Hypothalamus (tissue), 51 donors: Measurements from ENCODE around the gene USP15.
"Not testable (repeated sequence)": the region's sequence is repeated elsewhere in the genome, so short reads cannot be mapped to it uniquely, and the experiment has no call there.

Experiments
- DNase-seq, 51 donors: peaks; one replicate each; lab custom pipeline; 2025; lab: John Stamatoyannopoulos, UW

Gene USP15

DNA sequence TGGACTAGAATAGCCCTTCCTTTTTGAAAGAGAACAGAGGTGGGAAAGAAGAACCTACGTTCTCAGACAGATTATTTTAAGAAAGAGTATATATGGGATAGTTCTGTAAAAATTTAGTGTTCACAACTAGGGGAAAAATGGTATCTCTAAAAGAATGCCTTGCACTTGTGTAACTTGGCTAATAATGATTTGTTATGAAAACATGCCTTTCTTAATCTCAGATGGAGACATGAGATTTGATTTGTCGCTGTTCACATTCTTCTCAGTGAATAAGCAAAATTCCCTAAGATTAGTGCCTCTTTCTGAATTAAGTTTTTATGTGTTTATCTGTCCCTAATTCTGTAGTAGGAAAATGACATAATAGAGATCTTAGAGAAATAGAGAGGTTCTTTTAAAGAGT lies 100.8 kb downstream of the USP15 start:
- no peak for DNase-seq

DNA sequence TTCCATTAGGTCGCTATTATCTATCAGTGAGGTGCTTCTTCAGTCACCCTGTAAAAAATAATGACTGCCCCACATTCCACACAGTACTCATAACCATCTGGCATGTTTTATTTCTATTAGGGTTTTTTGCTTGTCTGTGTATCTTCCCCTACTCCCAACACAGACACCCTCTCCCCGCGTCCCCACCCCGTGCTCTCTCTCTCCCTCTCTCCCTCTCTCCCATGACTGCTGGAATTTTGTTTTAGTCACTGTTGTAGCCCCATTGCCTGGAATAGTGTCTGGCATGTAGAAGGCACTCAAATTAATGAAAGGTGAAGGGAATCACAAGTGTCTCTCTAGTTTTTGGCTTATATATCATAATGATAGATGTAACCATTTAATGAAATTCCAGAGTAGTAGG lies 103.3 kb downstream of the USP15 start:
- no peak for DNase-seq

DNA sequence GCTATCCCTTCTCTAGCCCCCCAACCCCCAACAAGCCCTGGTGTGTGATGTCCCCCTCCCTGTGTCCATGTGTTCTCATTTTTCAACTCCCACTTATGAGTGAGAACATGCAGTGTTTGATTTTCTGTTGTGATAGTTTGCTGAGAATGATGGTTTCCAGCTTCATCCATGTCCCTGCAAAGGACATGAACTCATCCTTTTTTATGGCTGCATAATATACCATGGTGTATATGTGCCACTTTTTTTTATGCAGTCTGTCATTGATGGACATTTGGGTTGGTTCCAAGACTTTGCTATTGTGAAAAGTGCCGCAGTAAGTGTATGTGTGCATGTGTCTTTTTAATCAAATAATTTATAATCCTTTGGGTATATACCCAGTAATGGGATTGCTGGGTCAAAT lies 104.5 kb downstream of the USP15 start:
- not testable (repeated sequence) for DNase-seq

DNA sequence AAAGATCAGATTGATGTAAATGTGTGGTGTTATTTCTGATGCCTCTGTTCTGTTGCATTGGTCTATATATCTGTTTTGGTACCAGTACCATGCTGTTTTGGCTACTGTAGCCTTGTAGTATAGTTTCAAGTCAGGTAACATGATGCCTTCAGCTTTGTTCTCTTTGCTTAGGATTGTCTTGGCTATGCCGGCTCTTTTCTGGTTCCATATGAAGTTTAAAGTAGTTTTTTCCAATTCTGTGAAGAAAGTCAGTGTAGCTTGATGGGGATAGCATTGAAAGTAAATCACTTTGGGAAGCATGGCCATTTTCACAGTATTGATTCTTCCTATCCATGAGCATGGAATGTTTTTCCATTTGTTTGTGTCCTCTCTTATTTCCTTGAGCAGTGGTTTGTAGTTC lies 105.6 kb downstream of the USP15 start:
- DNase-seq, result not testable (repeated sequence)

DNA sequence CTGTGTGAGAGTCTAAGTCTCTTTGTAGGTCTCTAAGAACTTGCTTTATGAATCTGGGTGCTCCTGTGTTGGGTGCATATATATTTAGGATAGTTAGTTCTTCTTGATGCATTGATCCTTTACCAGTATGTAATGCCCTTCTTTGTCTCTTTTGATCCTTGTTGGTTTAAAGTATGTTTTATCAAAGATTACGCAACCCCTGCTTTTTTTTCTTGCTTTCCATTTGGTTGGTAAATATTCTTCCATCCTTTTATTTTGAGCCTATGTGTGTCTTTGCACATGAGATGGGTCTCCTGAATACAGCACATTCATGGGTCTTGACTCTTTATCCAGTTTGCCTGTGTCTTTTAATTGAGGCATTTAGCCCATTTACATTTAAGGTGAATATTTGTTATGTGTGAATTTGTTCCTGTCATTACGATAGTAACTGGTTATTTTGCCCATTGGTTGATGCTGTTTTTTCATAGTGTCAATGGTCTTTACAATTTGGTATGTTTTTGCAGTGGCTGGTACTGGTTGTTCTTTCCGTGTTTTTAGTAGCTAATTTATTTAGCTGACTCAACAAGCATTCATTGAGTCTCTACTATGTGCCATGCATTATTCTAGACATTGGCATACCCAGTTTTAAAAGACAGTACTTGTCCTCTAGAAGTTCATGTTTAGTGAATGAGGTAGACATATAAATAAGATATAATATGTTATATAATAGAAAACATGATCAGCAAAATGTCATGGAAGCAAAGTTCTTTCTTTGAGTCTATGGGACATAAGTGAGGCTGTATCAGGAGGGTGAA lies 108.4 kb downstream of the USP15 start:
- DNase-seq, result not testable (repeated sequence)

DNA sequence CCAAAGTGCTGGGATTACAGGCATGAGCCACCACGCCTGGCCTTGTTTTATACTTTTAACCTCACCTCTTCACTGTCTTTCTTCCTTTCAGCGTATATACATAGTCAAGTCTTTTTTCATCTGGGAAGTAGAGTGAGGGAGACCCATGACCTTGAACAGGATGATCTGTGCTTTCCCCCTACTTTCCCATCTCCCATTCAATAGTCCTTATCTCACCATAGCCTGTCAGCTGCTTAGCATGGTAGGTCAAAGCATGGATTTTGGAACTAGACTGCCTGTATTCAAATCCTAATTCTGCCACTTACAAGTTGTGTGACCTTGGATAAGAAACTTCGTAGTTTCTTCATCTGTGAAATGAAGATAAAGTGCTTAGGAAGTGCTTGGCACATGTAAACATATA lies 110.0 kb downstream of the USP15 start:
- DNase-seq, result no peak

DNA sequence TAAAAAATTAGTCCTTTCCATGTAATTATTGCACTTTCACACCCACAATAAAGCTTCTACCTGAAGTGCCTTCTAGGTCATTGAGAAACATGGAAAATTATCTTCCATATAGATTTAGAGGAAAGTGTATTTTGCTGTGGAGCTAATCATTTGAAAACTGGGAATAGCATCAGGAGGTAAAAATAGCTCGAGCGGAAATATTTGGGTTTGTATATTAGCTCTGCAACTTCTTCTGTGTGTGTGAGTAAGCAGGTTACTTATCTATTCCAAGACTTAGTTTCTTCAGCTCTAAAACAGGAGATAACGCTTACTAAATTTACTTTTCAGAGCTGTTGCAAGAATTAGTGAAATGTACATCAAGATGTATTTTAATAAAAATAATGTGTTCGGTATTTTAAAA lies 111.5 kb downstream of the USP15 start:
- no peak for DNase-seq

DNA sequence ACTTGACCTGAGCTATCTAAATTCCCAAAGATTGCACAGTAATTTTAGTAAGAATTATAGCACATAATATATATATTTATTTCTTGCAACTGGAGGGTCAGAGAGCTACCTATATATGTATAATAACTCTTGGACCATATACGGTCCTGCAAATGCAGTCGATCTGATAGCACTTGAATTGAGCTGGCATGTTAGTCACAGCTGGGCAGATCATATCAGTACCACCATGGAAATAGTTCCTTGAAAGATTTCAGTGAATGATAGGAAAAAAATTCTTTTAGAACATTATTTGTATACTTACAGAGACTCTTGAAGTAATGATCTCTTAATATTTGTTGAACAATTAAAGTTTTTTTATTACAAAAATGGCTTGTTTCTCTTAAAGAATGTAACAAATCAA lies 111.9 kb downstream of the USP15 start:
- DNase-seq, result no peak

DNA sequence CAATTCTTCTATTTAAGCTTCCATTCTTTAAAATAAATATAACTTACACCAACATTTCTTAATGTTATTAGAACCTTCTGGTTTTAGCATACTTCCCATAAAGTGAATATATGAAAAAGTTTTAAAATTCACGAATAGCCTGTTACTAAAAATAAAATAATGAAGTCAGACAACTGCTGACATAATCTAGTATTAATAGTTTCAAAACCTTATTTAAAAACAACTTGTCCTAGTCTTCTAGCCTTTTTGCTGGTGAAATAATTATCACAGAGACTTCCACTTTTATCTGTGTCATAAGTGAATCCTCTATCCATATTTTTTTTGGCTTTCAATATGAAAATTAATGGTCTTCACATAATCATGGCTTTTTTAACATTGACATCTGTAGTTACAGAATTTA lies 112.6 kb downstream of the USP15 start:
- no peak for DNase-seq

DNA sequence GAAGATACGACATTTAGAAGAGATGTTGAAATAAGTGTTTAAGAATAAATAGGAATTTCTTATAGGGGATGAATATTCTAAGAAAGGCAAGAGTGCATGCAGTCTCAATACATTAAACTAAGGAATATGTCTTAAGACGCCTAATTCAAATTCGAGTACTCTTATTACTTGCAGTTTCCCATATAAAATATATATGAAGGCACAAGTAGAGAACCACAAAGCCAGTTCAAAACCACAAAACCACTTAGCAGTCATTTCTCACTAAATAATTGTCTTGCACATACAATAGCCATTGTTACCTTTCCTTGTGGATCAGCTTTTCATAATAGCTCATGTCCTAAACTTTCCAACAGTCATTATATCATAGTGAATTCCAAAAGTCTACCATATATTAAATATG lies 115.4 kb downstream of the USP15 start:
- DNase-seq, result no peak

DNA sequence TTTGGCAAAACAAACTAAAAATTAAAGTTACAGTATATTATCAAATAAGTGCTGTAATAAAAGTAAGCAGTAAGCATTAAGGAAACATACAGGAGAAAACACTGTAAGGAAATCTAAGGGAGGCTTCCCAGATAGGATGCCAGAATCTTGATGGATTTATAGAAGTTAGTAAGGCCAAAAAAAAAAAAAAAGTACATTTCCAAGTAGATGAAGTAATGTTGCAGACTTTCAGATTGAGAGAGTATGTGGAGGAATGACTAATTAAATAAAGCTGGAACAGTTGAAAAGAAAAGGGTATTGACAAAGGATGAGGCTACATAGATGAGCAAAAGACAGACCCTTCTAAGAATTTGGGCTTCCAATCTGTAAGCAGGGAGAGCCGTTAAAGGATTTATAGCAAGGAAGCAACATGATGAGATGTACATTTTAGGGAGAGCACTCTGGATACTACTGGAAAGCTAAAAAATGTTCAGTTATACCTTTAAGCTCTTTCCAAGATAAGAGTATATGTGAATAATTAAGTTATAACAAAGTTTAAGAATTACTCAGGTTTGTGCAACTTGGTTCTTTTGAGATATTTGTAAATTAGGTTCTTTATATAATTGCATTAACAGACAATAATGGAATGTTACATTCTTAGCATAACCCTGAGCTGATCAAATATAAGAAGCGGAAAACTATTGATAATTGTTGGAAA lies 119.0 kb downstream of the USP15 start:
- DNase-seq, result no peak

DNA sequence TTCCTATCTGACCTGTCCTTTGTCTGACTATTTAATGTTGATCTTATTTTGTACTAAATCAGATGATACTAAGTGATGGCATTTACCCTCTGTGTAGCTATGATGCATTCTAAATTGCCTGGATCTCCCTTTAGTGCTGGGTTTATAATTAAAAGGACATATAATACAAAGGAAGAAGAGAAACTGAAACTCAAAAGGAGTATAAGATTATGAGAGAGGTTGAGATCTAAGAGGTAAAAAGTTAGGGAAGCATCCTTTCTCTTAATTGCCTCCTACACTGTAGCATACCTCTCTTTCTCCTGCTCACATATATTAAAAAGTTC lies 119.5 kb downstream of the USP15 start:
- no peak for DNase-seq

DNA sequence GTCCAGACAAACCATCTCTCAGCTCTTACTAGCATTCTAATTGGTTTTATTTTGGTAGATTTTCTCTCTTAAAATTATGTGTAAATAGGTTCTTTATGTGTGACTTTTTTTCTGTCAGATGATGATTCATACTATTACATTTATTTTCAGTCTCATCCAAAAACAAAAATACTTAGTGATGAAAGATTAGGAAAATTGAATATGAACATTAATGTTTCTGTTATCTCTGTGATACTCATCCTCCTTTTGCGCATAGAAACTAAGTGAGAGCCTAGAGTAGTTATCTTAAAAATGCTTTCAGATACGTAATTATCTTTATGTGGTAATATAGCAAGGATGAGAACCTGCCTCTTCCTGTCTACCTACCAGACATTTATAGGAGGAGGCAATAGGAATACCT lies 122.3 kb downstream of the USP15 start:
- no peak for DNase-seq

DNA sequence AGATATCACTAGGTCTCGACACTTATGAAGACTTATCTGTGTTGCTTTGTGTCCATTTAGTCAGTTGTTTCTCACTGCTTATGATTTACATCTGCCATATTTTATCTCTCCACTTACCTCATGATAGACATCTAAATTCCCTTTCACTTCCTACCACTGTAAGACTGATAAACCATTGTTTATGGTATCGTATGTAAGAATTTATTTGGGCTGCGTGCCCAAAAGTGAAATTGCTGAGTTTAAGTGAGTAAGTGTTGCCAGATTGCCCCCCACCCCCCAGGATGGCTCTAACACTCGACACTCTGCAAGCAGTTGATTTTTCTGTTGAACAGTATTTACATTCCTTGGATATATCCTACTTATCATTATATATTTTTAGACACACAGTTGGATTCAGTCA lies 136.5 kb downstream of the USP15 start:
- DNase-seq, result no peak

DNA sequence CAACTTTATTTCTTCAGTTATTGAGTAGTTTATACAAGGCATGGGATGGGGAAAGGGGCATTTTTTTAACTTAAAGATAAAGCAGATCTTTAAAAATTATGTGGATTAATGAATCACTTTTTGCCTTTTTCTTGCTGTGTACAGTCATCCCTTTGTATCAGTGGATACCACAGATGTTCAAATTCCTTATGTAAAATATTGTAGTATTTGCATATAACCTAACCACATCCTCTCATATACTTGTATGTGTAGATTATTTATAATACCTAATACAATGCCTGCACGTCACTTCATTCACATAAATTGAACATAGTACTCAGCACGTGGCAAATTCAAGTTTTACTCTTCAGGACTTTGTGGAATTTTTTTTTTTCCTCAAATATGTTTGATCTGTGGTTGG lies 139.9 kb downstream of the USP15 start:
- DNase-seq, result no peak

DNA sequence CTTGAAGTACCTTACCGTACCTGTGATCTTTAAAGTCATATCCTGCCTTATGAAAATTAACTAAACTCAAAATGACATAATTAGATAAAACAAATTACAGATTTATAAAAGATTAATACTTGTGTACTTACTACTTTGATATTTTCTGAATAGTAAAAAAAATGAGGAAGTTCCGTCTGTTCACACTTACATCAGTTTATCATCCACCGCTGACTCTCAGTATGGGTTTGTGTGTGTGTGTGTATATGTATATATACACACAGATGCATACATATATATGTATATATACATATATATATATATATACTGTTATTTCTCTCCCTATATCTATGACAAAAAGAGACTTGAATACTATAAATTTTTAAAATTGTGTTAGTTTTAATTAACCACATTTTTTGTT lies 141.4 kb downstream of the USP15 start:
- DNase-seq, result no peak

DNA sequence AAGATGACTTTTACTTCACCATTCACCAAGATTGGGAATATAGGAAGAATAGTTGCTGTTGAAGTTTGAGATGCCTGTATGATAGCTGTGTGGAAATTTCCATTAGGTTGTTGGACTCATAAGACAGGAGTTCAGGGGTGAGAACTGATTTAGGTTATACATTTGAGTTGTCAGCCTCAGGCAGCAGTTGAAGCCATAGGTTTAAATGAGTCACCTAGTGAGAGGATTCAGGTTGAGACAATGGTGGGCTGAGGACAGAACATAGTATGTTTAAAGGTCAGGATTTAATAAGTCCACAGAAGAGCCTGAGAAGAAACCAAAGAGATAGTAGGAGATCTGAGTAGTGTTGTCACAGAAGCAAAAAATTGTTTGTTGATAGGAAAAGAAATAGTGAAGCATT lies 142.8 kb downstream of the USP15 start:
- DNase-seq, result no peak

DNA sequence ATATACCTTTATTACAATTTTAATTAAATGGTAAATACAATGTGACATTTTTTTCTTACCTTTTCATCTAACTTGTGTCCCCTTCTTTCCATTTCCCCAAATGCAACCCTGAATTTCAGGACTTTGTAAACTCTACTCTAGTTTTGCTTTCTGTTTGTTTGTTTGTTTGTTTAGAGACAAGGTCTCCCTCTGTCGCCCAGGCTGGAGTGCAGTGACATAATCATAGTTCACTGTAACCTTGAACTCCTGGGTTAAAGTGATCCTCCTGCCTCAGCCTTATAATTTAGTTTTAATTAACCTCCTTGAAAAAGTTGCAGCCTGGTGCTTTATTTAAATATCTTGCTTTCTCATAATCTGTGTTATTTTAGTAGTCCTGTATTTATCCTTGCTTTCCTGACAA lies 147.4 kb downstream of the USP15 start:
- no peak for DNase-seq

DNA sequence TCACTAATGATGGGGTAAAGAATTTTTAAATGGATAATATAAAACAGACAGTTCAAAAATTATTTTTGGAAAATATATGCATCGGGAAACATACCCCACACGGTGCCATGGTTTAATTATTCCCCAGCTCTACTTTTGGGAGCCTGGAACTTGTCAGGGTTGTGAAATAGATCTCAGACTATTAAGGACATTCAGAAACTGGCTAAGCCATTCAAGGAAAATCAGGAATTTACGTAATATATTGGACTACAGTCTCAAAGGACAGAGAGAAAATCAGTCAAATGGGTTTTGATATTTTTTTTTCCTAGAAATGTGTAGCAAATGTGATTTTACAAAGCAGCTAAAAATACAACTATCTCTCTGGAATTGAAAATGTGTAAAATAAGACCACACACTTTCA lies 148.9 kb downstream of the USP15 start:
- DNase-seq, result no peak

DNA sequence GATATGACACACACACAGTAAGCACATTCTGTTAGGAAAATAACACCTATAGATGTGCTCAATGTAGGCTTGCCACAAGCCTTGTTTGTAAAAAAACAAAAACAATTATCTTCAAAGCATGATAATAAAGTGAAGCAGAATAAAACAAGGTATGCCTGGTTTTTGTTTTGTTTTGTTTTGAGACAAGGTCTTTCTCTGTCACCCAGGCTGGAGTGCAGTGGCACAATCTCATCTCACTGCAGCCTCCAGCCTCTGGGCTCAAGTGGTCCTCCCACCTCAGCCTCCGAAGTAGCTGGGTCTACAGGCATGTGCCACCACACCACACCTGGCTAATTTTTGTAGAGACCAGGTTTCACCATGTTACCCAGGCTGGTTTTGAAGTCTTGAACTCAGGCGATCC lies 154.0 kb downstream of the USP15 start:
- no peak for DNase-seq

DNA sequence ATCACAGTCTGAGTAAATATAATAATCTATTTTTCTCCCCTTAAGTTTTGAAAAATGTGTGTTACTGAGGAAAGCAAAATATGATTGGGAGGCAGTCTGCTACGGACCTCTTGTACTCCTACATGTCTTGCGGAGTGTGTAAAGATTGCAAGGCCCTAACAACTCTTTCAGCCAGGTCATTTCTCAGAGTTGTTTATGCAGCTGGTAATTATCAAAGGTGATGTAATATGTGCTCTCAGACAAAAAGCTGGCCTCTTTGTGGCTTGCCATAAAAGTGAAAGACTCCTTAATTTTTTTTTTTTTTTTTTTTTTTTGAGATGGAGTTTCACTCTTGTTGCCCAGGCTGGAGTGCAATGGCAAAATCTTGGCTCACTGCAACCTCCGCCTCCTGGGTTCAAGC lies 165.9 kb downstream of the USP15 start:
- no peak for DNase-seq

DNA sequence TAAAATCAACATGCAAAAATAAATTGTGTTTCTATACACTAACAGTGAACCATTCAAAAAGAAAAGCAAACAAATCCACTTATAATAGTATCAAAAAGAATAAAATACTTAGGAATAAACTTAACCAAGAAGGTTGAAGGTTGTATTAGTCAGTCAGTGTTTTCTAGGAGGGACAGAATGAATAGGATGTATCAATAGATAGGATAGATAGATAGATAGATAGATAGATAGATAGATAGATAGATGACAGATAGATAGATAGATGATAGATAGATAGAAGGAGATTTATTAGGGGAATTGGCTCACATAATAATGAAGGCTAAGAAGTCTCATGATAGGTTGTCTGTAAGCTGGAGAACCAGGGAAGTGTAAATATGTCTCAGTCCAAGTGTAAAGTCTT lies 169.3 kb downstream of the USP15 start:
- no peak for DNase-seq
